Activated CD4-positive, CD25-positive, alpha-beta regulatory T cell (primary cell): Measurements from ENCODE around the gene LDB2.
"Not testable (repeated sequence)": the region's sequence is repeated elsewhere in the genome, so short reads cannot be mapped to it uniquely, and the experiment has no call there.

Experiments
- DNase-seq, 4 experiments: peaks; one replicate each; lab custom pipeline; 2025; lab: John Stamatoyannopoulos, UW

LDB2 gene

DNA sequence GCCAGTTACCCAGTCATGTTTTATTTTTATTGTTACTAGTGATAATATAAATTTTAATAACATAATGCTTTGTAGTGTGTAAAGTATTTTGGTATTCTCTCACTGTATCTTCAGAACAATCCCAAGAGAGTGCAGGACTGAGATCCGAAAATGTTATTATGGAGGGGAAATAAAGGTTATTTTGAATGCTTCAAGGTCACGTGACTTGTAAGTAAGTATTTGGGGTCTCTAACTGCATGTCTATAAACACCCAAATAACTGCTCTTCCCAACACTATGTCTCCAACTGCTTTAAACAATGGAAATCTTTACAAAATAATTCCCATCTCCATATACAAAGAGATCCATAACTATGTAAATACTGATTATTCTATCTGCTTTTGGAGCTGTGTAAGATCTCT, 302.2 kb downstream of the LDB2 start:
- DNase-seq, result no peak

DNA sequence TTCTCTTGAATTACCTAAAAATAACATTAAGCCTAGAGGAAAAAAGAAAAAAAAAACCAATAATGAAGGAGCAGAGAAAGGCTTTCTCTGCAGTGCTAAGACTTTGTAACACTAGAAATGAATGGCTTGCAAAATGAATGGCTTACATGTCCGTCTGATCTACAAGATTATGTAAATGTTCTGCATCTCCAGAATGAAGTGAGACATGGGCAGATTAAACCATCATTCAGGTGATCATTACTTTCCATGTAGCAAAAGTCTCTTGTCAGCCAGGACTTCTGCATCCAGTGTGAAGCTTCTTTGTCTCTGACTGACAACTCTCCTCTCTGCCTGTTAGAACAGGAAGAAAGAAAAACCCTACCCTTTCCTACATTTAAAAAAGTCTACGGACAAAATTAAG, 304.3 kb downstream of the LDB2 start:
- no peak for DNase-seq

DNA sequence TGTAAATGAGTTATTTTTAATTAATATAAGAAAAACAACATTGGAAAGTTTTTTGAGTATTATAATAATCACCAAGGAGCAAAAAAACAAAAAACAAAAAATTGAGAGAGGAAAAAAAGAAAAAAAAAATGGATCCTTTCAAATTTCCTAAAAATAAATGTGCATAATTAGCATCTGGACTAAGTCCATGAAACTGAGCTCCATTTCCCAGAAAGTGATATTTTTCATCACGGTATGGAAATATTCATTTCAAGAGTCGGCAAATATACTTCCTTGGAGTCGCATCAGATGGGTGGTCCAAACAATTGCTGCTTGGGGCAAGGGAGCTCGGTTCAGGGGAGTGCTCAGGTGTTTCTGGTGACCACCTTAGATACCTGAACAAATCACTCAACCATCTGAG, 305.1 kb downstream of the LDB2 start:
- no peak for DNase-seq

GRCh38 chr4:16591272-16591826, 307.1 kb downstream of the LDB2 start:
- DNase-seq, result no peak

- no peak for DNase-seq
Measured at GRCh38 chr4:16590797-16591196, 307.6 kb downstream of the LDB2 start.

- DNase-seq, result no peak
Measured at GRCh38 chr4:16588651-16589050, 309.8 kb downstream of the LDB2 start.

- DNase-seq, result no peak
Measured at GRCh38 chr4:16588149-16588548, 310.3 kb downstream of the LDB2 start.

- no peak for DNase-seq
Measured at GRCh38 chr4:16585053-16585452, 313.4 kb downstream of the LDB2 start.

DNA sequence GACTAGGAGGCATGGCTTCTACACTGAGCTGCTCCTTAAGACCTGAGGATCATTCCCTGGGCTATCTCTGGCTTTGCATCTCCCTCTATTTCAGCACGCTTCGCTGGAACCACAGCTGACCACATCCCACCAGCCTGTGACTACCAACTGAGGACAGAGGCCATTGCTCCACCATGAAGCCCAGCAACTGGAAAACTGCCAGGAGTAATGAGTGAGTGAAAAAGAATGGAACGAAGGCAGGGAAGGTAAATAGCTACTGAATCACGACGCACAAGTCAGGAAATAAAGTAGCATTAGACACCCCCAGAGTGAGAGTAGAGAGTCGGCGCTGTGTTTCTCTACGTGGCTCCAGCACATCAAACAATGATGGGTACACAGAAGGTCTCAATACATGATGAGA, 314.7 kb downstream of the LDB2 start:
- DNase-seq, result no peak

DNA sequence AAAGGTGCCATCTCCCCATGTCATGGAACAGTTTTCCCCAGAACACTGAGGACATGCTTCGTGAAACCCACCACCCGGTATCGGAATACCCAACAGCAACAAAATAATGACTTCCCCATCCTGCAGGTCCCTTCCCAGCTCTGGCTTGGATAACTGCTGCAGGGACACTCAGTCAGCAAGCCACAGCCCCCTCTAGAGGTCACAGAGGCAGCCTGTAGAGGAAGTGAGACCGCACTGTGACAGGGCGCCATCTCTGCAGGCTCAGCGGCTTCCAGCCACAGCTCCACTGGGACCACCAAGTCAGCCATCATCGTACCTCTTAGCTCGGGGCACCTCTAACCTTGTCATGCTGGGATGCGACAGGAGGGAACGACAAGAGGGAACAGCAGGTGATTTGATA, 315.9 kb downstream of the LDB2 start:
- no peak for DNase-seq

DNA sequence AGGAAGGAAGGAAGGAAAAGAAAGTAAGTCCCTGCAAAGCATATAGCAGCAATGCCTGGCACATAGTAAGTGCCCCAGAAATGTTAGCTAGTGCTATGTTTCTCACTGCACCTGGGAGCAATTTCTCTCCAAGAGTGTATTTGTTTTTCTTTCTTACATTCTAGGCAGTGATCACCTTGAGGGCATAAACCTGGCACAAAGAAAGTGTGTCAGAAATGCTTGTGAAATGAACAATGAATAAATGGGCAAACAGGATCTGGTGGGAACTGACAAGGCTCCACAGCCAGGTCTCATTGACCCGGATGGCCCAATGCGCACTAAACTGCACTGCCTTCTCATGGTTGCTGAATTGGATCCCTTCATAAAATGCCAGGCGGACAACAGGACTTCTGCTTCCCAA, 316.4 kb downstream of the LDB2 start:
- DNase-seq, result no peak

GRCh38 chr4:16581117-16581516, 317.3 kb downstream of the LDB2 start:
- DNase-seq, result no peak

- no peak for DNase-seq
Measured at GRCh38 chr4:16580514-16580913, 317.9 kb downstream of the LDB2 start.

DNA sequence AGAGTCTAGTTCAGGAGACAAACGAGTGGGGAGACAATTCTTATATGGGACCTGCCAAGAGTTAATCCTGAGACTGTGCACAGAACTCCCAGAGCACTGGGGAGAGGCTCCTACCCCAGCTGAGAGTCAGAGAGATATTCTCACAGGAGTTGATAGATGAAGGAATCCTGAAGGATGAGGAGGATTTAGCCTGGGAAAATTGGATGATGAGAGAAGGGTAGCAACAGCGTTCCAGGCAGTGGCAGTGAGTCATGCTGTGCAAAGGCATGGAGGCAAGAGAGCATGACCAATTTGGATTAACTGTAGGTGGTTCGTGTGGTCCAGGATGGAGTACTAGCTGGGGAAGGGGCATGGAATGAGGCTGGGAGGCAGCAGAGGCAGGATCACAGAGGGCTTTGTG, 318.6 kb downstream of the LDB2 start:
- no peak for DNase-seq

GRCh38 chr4:16577177-16577576, 321.3 kb downstream of the LDB2 start:
- DNase-seq, result no peak

- no peak for DNase-seq
Measured at GRCh38 chr4:16574981-16575380, 323.5 kb downstream of the LDB2 start.

DNA sequence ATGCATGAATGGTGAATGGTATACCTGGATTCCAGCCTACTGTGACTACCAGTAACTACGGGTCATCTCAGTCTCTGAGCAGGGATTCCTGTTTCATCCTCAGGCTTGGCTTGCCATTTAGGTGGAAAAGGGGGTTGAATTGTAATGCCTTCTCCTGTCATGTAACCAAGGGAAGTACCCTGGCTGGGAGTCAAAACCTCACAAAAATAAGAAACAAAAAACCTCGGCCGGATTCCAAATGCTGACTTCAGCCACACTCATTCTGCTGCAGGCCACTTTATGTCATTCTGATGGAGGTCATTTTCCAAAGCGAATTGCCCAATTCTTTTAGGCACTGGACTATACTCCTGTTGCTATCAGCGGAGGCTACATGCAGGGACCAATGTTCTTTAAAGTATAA, 324.7 kb downstream of the LDB2 start:
- DNase-seq, result no peak

GRCh38 chr4:16573206-16573605, 325.2 kb downstream of the LDB2 start:
- no peak for DNase-seq

- no peak for DNase-seq
Measured at GRCh38 chr4:16572631-16573030, 325.8 kb downstream of the LDB2 start.

DNA sequence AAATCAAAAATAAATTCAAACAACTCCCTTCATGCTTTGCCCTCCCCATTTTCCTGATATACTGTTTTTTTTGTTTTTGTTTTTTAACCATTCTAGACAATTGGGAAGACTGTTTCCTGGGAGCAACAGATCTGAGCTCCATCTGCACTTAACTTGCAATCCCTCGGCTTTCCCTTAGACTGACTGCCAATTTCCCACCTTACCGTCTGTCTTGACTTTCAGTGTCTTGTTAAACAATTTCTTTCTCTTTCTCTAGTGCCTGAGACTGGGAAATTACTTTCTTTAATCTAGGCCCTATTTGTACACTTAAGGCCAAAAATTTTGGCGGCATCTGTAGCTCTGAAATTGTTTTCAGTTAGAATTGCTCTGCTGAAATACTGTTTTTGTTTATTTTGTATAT, 326.3 kb downstream of the LDB2 start:
- no peak for DNase-seq

DNA sequence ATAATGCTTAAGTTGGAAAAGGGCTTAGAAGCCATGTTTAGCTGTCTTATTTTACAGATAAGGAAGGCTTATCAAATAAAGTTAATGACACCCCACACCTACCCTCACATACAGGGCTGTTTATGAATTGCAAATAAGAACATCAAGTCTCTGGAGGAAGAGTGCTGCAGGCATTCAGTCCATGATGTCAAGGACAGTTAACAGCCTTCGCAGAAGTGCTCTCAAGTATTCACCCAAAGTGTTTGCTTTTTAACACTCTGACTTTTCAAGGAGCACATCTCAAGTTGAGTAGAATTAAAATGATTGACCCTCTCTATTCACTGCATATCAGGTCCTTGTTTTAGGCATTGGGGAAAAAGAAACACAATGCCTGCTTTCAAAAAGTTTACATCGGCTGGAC, 328.7 kb downstream of the LDB2 start:
- no peak for DNase-seq

DNA sequence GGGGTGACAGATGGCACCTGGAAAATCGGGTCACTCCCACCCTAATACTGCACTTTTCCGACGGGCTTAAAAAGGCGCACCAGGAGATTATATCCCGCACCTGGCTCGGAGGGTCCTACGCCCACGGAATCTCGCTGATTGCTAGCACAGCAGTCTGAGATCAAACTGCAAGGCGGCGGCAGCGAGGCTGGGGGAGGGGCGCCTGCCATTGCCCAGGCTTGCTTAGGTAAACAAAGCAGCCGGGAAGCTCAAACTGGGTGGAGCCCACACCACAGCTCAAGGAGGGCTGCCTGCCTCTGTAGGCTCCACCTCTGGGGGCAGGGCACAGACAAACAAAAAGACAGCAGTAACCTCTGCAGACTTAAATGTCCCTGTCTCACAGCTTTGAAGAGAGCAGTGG, 341.1 kb downstream of the LDB2 start:
- not testable (repeated sequence) for DNase-seq

- no peak for DNase-seq
Measured at GRCh38 chr4:16555156-16555555, 343.3 kb downstream of the LDB2 start.

- DNase-seq, result no peak
Measured at GRCh38 chr4:16550531-16550930, 347.9 kb downstream of the LDB2 start.

DNA sequence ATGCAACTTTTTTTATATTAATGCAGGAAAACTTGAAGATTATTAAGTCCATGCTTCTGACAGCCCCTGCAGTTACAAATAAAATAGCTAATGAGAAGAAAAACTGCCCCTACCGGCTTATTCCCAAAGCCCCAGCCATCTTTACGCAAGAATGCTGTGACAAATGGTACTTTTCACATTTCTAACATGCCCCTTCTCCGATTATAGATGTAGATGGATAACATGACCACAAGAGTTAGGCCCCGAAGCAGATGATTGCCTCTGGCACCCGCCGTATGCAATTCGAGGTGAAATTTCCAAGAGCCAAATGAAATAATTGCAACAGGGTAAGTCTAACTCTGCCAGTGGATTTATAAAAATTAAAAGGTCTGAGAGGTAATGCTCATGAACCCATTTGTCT, 352.8 kb downstream of the LDB2 start:
- no peak for DNase-seq
